ENCODE measurements around the gene RNF7.

- TF ChIP-seq CTCF (IDR thresholded peaks at IDR 0.05; ENCODE audit: low read depth, low read length): no peak
- TF ChIP-seq EZH2phosphoT487 (IDR thresholded peaks at IDR 0.05; ENCODE audit: low read depth): no peak
Observed at GRCh38 chr3:141735770-141736465, 2.2 kb upstream of the RNF7 start.

Data from OCI-LY3 (cell line).